ENCODE measurements around the gene TBC1D25.

The TBC1D25 gene

GRCh38 chrX:48601741-48602394 is 62.4 kb downstream of the TBC1D25 start:
- DNase-seq (ENCODE audit: low read depth, low spot score): no peak

- DNase-seq (ENCODE audit: low read depth, low spot score): no peak
Measured at GRCh38 chrX:48604701-48605100, 65.2 kb downstream of the TBC1D25 start.

DNA sequence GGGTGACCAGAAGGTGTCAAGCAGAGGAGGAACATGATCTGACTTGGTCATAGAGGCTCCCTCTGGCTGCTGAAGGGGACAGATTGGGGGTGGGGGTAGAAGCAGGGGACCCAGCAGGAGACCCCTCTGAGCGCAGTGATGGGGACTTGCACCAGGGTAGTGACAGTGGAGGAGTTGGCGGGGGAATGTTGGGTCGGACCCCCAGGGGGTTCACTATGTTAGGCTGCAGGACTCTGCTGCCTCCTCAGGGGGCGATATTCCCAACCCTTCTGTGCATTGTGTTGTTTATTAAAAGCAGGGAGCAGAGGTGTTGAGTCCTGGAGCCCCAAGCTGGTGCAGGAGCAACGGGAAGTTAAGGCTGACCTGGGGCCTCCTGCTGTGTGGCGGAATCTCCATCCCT is 66.6 kb downstream of the TBC1D25 start:
- no peak for DNase-seq (ENCODE audit: low read depth, low spot score)

DNA sequence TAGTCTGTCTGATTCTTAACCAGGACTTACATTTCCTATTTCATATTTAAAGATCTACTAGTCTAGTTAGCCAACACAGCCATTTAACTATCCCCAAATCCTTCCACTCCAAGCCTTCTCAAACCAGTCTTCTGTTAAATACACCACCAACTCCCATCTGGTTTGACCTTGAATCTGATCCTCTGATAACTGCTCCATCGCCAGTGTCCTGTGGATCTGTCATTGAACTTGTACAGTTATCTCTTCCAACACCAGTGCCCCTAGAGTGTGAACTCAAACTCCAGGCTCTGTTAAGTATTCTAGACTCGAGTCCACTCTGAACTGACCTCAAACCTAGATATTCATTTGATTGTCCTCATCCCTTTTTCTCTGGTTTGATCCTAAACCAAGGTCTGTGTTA is 72.2 kb downstream of the TBC1D25 start:
- DNase-seq (ENCODE audit: low read depth, low spot score): no peak

All from astrocyte of the hippocampus (primary cell).